Inflammatory macrophage (primary cell): ENCODE data around the gene B3GALT5.
"Not testable (repeated sequence)": the region's sequence is repeated elsewhere in the genome, so short reads cannot be mapped to it uniquely, and the experiment has no call there.

Experiments used
- DNase-seq, 2 donors: peaks; one replicate each; pipeline ENCODE4 v3.0.0-alpha.2; 2020 to 2022
- total RNA-seq, 18 experiments: gene quantifications; one replicate each; lab custom pipeline; 2026; ENCODE audit warnings: mixed read lengths in 6 of 18, inconsistent platforms in 2 of 18; lab: John Stamatoyannopoulos, UW

Gene B3GALT5
- 0 to 0.31 (median 0) reads per million in 18 experiments for total RNA-seq

GRCh38 chr21:39612233-39613040 is at the start of gene B3GALT5:
Gene B3GALT5 (plus strand): TSS chr21:39612940. CDS start chr21:39660560, 47,620 bp downstream.
- no peak for DNase-seq

- DNase-seq: no peak
These were observed 48.5 kb upstream of the B3GALT5 start for GRCh38 chr21:39564200-39564599.

GRCh38 chr21:39567180-39567972 is 45.4 kb upstream of the B3GALT5 start:
- no peak for DNase-seq

- DNase-seq: no peak
These were observed 44.4 kb upstream of the B3GALT5 start for GRCh38 chr21:39568361-39568760.

GRCh38 chr21:39575775-39576174 is 37.0 kb upstream of the B3GALT5 start:
- DNase-seq: no peak

- DNase-seq: no peak
These were observed 36.1 kb upstream of the B3GALT5 start for GRCh38 chr21:39576518-39577128.

GRCh38 chr21:39579734-39580332 is 32.9 kb upstream of the B3GALT5 start:
- DNase-seq: no peak

GRCh38 chr21:39580744-39581143 is 32.0 kb upstream of the B3GALT5 start:
- no peak for DNase-seq

- no peak for DNase-seq
These were observed 31.3 kb upstream of the B3GALT5 start for GRCh38 chr21:39581414-39581813.

GRCh38 chr21:39582749-39583148 is 30.0 kb upstream of the B3GALT5 start:
- no peak for DNase-seq

- DNase-seq: not testable (repeated sequence)
These were observed 29.2 kb upstream of the B3GALT5 start for GRCh38 chr21:39583586-39583985.

GRCh38 chr21:39587376-39587775 is 25.4 kb upstream of the B3GALT5 start:
- no peak for DNase-seq

GRCh38 chr21:39588884-39589283 is 23.9 kb upstream of the B3GALT5 start:
- no peak for DNase-seq

- no peak for DNase-seq
These were observed 19.2 kb upstream of the B3GALT5 start for GRCh38 chr21:39593522-39593921.

GRCh38 chr21:39595465-39595864 is 17.3 kb upstream of the B3GALT5 start:
- DNase-seq: no peak

- DNase-seq: no peak
These were observed 15.1 kb upstream of the B3GALT5 start for GRCh38 chr21:39597595-39597994.

GRCh38 chr21:39599191-39599970 is 13.4 kb upstream of the B3GALT5 start:
- no peak for DNase-seq

- DNase-seq: no peak
These were observed 11.4 kb upstream of the B3GALT5 start for GRCh38 chr21:39601187-39601928.

- no peak for DNase-seq
These were observed 10.6 kb upstream of the B3GALT5 start for GRCh38 chr21:39602076-39602689.

- no peak for DNase-seq
These were observed 9.9 kb upstream of the B3GALT5 start for GRCh38 chr21:39602793-39603192.

- no peak for DNase-seq
These were observed 7.8 kb upstream of the B3GALT5 start for GRCh38 chr21:39604951-39605350.
